ENCODE data around the gene MBP. TPM values are rescaled to one million over a fixed set of nuclear protein-coding genes. Genes with fewer than 3 reads are reported as not detected.

Gene MBP
- total RNA-seq, 1 experiment from 2014 or later, result 31.6 TPM

- Mint-ChIP-seq H3K4me3 (ENCODE audit: unreplicated experiment) (no peak overlapping the region), H3K27me3 (ENCODE audit: insufficient read depth, unreplicated experiment) (peaks cover 17% of the 10 kb centered on the region), H3K36me3 (ENCODE audit: insufficient read depth, unreplicated experiment) (no peaks in the 10 kb centered on the region), H3K4me1 (ENCODE audit: insufficient read depth, unreplicated experiment) (peaks cover 5% of the 10 kb centered on the region), H3K9me3 (ENCODE audit: unreplicated experiment) (no peaks in the 10 kb centered on the region), H3K27ac (ENCODE audit: low read depth, unreplicated experiment) (no peak overlapping the region)
- TF ChIP-seq, protein P1, sequence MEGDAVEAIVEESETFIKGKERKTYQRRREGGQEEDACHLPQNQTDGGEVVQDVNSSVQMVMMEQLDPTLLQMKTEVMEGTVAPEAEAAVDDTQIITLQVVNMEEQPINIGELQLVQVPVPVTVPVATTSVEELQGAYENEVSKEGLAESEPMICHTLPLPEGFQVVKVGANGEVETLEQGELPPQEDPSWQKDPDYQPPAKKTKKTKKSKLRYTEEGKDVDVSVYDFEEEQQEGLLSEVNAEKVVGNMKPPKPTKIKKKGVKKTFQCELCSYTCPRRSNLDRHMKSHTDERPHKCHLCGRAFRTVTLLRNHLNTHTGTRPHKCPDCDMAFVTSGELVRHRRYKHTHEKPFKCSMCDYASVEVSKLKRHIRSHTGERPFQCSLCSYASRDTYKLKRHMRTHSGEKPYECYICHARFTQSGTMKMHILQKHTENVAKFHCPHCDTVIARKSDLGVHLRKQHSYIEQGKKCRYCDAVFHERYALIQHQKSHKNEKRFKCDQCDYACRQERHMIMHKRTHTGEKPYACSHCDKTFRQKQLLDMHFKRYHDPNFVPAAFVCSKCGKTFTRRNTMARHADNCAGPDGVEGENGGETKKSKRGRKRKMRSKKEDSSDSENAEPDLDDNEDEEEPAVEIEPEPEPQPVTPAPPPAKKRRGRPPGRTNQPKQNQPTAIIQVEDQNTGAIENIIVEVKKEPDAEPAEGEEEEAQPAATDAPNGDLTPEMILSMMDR (IDR thresholded peaks at IDR 0.05; ENCODE audit: unreplicated experiment), result no peak
- POLR2A ChIA-PET, result no interaction called here
- CTCF ChIA-PET, result interaction anchor here (0.5 to 8.9 kb wide), 8 partner anchors 8 to 785 kb away, joined by 3 to 148 read pairs (median 20); no protein-coding TSS in a partner anchor
- BruUV-seq (replicated peaks), result no TSS peak
- DNase-seq (ENCODE audit: unreplicated experiment), result no peak
- intact Hi-C loops (cut with micrococcal nuclease), result no loop called here
Observed at GRCh38 chr18:76985951-76986236, 146.7 kb downstream of the MBP start.

DNA sequence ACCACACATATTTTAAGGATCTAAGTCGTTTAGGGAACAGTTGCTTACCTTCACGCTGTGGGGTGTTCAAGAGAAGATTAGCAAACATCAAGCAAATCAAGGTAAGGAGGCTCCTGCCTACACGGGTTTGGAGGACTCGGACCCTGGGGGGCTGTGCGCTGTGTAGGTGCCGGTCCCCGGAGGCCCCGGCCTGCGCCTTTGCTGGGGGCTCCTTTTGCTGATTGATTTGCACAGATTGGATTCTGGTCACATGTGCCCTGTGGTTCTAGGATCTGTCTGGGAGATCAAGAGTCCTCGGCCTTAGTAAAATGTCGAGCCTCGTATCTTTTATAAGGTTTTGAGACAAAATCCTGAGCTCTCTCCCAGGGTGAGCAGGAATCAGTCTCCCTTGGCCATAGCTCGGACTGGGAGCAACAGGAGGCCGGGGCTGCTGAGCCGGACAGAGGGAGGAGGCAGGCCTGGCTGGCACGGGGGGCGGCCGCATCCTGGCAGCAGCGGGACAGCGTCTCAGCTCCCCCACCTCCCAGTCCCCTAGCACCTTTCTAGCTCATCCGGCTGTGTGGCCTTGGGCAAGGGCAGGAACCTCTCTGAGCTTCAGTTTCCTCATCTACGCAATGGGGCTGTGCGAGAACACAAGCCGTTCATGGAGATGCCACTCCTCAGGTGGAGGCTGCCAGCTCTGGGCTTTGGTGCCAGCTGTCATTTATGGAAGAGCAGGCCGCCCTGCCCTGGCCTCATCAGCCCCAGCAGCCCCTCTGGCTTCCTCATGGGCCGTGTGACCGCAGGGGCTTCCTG is 147.2 kb downstream of the MBP start:
- no peaks in the 10 kb centered on the region for H3K9me3 Mint-ChIP-seq (ENCODE audit: unreplicated experiment)
- no peak for DNase-seq (ENCODE audit: unreplicated experiment)
- no peak overlapping the region for H3K27ac Mint-ChIP-seq (ENCODE audit: low read depth, unreplicated experiment)
- ChIA-PET CTCF (interaction anchor here (0.5 to 8.9 kb wide), 7 partner anchors 9 to 786 kb away, joined by 3 to 148 read pairs (median 35); no protein-coding TSS in a partner anchor), POLR2A (interaction anchor here (2.8 kb wide), 1 partner anchor 183 kb away, joined by 13 read pairs; no protein-coding TSS in a partner anchor)
- peaks cover 11% of the 10 kb centered on the region for H3K27me3 Mint-ChIP-seq (ENCODE audit: insufficient read depth, unreplicated experiment)
- TF ChIP-seq, protein P1 (IDR thresholded peaks at IDR 0.05; ENCODE audit: unreplicated experiment), result no peak
- no peak overlapping the region for H3K4me3 Mint-ChIP-seq (ENCODE audit: unreplicated experiment)
- peaks cover 5% of the 10 kb centered on the region for H3K4me1 Mint-ChIP-seq (ENCODE audit: insufficient read depth, unreplicated experiment)
- BruUV-seq (replicated peaks), result no TSS peak
- no peaks in the 10 kb centered on the region for H3K36me3 Mint-ChIP-seq (ENCODE audit: insufficient read depth, unreplicated experiment)
- intact Hi-C loops (cut with micrococcal nuclease), result no loop called here

- POLR2A ChIA-PET, result interaction anchor here (0.6 to 2.8 kb wide), 3 partner anchors 178 to 185 kb away, joined by 3 to 13 read pairs (median 3); no protein-coding TSS in a partner anchor
- intact Hi-C loops (cut with micrococcal nuclease), result loop anchor here (5.0 kb wide), 2 partner anchors 228 to 718 kb away; no protein-coding TSS in a partner anchor
- TF ChIP-seq, protein P1 (IDR thresholded peaks at IDR 0.05; ENCODE audit: unreplicated experiment), result no peak
- no peak overlapping the region for H3K27ac Mint-ChIP-seq (ENCODE audit: low read depth, unreplicated experiment)
- no peaks in the 10 kb centered on the region for H3K9me3 Mint-ChIP-seq (ENCODE audit: unreplicated experiment)
- CTCF ChIA-PET, result interaction anchor here (0.6 to 8.9 kb wide), 31 partner anchors 10 to 732 kb away, joined by 3 to 148 read pairs (median 5); no protein-coding TSS in a partner anchor
- no peaks in the 10 kb centered on the region for H3K36me3 Mint-ChIP-seq (ENCODE audit: insufficient read depth, unreplicated experiment)
- BruUV-seq (replicated peaks), result no TSS peak
- peaks cover 11% of the 10 kb centered on the region for H3K27me3 Mint-ChIP-seq (ENCODE audit: insufficient read depth, unreplicated experiment)
- H3K4me3 Mint-ChIP-seq (ENCODE audit: unreplicated experiment), result no peak overlapping the region
- no peak for DNase-seq (ENCODE audit: unreplicated experiment)
- peaks cover 5% of the 10 kb centered on the region for H3K4me1 Mint-ChIP-seq (ENCODE audit: insufficient read depth, unreplicated experiment)
Observed at GRCh38 chr18:76984193-76985155, 148.1 kb downstream of the MBP start.
